Liver (tissue), 3 donors: ENCODE measurements around the gene KCNS3.
"Not testable (repeated sequence)": the region's sequence is repeated elsewhere in the genome, so short reads cannot be mapped to it uniquely, and the experiment has no call there.

Experiments
- ATF3 ChIP-seq: IDR thresholded peaks from 2 replicates; pipeline ENCODE4 v1.6.1; 2016; ENCODE audit warnings: antibody characterized with exemption
- CTCF ChIP-seq: fragments of 150-350 bp; IDR thresholded peaks from 2 replicates; pipeline ENCODE4 v1.5.1; 2017; ENCODE audit warnings: improper control_type of control experiment, low read depth, low read length; ENCODE audit not compliant: missing input control
- GABPA ChIP-seq, 2 donors: IDR thresholded peaks in 1 of 2; conservative IDR thresholded peaks in 1 of 2; 2 replicates each; pipeline ENCODE4 v1.6.1; 2016; ENCODE audit warnings: antibody characterized with exemption in 2 of 2, mild to moderate bottlenecking in 1 of 2, moderate library complexity in 1 of 2
- JUND ChIP-seq, 2 donors: IDR thresholded peaks; 2 replicates each; pipeline ENCODE4 v1.6.1; 2016; ENCODE audit warnings: antibody characterized with exemption in 2 of 2
- RAD21 ChIP-seq, 2 donors: IDR thresholded peaks; 2 replicates each; pipeline ENCODE4 v1.6.1; 2016; ENCODE audit warnings: antibody characterized with exemption in 2 of 2, mild to moderate bottlenecking in 2 of 2
- TAF1 ChIP-seq: conservative IDR thresholded peaks from 2 replicates; pipeline ENCODE4 v1.6.1; 2016; ENCODE audit warnings: antibody characterized with exemption, mild to moderate bottlenecking
- YY1 ChIP-seq: IDR thresholded peaks from 2 replicates; pipeline ENCODE4 v1.6.1; 2016; ENCODE audit warnings: antibody characterized with exemption, mild to moderate bottlenecking
- TF ChIP-seq, protein P1 (sequence below): IDR thresholded peaks from 2 replicates; pipeline ENCODE4 v1.6.1; 2016; ENCODE audit warnings: antibody characterized with exemption
- donor health status: healthy.
- donor health status: healthy.

DNA sequence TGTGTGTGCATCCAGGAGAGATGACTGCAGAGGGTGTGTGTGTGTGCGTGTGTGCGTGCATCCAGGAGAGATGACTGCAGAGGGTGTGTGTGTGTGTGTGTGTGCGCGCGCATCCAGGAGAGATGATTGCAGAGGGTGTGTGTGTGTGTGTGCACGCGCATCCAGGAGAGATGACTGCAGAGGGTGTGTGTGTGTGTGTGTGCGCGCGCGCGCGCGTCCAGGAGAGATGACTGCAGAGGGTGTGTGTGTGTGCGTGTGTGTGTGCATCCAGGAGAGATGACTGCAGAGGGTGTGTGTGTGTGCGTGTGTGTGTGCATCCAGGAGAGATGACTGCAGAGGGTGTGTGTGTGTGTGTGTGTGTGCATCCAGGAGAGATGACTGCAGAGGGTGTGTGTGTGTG, 85.1 kb downstream of the KCNS3 start:
- not testable (repeated sequence) for TF ChIP-seq RAD21 (IDR thresholded peaks at IDR 0.05); YY1; CTCF; JUND (IDR thresholded peaks at IDR 0.05); GABPA (IDR thresholded peaks at IDR 0.05 in 1 of 2, conservative IDR thresholded peaks at IDR 0.05 in 1 of 2); ATF3; TAF1
- TF ChIP-seq, protein P1, sequence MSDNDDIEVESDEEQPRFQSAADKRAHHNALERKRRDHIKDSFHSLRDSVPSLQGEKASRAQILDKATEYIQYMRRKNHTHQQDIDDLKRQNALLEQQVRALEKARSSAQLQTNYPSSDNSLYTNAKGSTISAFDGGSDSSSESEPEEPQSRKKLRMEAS = not testable (repeated sequence)
